Measurements from ENCODE around the gene HNRNPR. TPM values are rescaled to one million over a fixed set of nuclear protein-coding genes. Genes with fewer than 3 reads are reported as not detected.

The HNRNPR gene
- total and polyA plus RNA-seq, 2 donors (not counting 1 experiment from before 2014, with no cell fraction given) = 59.1 to 141 TPM

DNA sequence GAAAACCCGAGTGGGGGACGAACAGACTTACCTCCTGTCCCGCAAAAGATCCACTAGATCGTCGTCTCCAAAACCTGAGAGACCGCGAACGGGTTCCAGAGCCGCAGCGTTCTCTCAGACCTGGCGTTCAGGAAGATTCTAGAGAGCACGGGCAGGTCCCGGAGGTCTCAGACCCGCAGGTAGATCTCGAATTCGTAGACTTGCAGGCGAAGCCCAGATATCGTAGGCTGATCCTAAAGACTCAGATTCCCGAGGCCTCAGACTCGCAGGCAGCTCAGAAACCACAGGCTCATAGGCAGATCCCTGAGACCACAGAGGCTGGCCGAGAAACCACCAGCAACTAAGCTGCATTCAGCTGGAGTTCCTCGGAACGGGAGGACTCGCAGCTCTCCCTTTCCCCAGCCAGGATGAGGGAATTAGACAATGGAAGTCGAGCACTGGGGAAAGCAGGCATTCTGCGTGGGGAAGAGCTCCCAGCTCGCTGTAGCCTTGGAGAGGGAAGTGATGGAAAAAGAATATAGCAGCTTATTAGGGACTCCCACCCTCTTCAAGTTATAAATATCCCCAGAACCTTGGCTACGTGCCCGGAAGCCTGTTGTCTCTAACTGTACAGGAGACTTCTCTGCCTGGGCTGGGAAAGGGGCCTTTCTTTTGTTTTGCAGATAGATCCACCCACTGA lies 25.4 kb upstream of the HNRNPR start, which contains the start of gene ZNF436:
ZNF436 (minus strand) TSS at position 502 of the 679 bp plus-strand sequence. CDS start 1,831 bp downstream, outside the sequence.
- H3K27me3 ChIP-seq (ENCODE audit: control insufficient read depth, insufficient read depth, low read length) = no peaks in the 10 kb centered on the region
- H3K9ac ChIP-seq (ENCODE audit: insufficient read depth, low read length) = peak within 1 kb of the TSS; percentile 82
- H3K27ac ChIP-seq (ENCODE audit: insufficient read depth, low read length) = peak within 1 kb of the TSS; percentile 96
- H3K9me3 ChIP-seq (ENCODE audit: control insufficient read depth, insufficient read depth, low read depth, low read length) = no peaks in the 10 kb centered on the region
- H3K4me3 ChIP-seq (replicated peaks in 1 of 4; ENCODE audit: control extremely low read depth in 1 of 4, insufficient read depth in 1 of 4, low read depth in 3 of 4, low read length in 4 of 4) = peak within 1 kb of the TSS; percentile 90 to 100 (median 96)
- DNase-seq (ENCODE audit: low read depth in 2 of 2) = peak; percentile 87 to 91
- no peaks in the 10 kb centered on the region for H4K20me1 ChIP-seq (ENCODE audit: control insufficient read depth, extremely low read depth, insufficient read depth, low read length)
- peak within 1 kb of the TSS; percentile 99 for H2AFZ ChIP-seq (ENCODE audit: low read length)
- peaks cover 20% of the 10 kb centered on the region for H3K79me2 ChIP-seq (ENCODE audit: control insufficient read depth, insufficient read depth, low read length)
- no peak for TF ChIP-seq EZH2 (IDR thresholded peaks at IDR 0.05; ENCODE audit: low read length, missing control alignments)
- TF ChIP-seq, protein P1, sequence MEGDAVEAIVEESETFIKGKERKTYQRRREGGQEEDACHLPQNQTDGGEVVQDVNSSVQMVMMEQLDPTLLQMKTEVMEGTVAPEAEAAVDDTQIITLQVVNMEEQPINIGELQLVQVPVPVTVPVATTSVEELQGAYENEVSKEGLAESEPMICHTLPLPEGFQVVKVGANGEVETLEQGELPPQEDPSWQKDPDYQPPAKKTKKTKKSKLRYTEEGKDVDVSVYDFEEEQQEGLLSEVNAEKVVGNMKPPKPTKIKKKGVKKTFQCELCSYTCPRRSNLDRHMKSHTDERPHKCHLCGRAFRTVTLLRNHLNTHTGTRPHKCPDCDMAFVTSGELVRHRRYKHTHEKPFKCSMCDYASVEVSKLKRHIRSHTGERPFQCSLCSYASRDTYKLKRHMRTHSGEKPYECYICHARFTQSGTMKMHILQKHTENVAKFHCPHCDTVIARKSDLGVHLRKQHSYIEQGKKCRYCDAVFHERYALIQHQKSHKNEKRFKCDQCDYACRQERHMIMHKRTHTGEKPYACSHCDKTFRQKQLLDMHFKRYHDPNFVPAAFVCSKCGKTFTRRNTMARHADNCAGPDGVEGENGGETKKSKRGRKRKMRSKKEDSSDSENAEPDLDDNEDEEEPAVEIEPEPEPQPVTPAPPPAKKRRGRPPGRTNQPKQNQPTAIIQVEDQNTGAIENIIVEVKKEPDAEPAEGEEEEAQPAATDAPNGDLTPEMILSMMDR (conservative IDR thresholded peaks at IDR 0.05 in 1 of 2, IDR thresholded peaks at IDR 0.05 in 1 of 2; ENCODE audit: low read depth in 1 of 2, low read length in 2 of 2) = no peak
- H3K36me3 ChIP-seq (ENCODE audit: control insufficient read depth, insufficient read depth, low read length) = peaks cover 3% of the 10 kb centered on the region
- peaks cover 10% of the 10 kb centered on the region for H3K4me1 ChIP-seq (ENCODE audit: control insufficient read depth, extremely low read depth, insufficient read depth, low read length)
- H3K4me2 ChIP-seq (ENCODE audit: extremely low read depth, insufficient read depth, low read length) = peak within 1 kb of the TSS; percentile 100

DNA sequence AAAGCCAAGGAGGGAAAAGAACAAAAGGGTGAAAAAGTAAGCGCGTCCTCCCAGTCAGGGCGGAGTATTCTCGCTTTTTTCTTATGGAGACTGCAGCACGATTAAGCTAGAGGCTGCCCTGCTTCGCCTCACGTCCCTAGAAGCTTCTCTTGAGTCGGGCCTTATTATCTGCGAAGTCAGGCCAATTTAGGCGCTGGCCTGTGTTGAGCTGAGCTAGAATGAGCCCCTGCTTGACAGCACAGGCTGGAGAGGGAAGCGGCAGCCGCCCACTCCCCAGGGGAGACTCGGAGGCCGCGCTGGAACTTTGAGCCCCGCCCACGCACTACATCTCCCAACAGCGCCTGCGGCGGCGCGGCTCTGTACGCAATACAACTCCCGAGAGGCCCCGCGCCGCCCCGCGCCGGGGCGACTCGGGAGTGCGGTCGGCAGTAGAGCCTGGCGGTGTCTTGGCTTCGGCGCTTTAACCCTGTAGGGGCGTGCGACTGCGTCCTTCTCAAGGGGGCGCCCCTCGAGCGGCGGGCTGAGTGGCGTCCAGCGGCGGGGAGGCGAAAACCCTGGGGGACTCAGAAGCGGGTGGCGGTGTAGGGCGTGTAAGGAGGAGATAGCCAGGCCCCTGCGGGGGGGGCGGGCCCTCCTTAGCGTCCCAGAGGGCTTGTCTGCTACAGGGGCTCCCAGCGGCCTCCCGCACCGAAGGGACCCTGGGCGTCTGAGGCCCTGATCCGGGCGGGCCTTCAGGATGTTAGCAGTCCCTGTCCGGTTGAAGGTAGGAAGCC lies 24.7 kb upstream of the HNRNPR start:
- H3K27me3 ChIP-seq (ENCODE audit: control insufficient read depth, insufficient read depth, low read length) = no peaks in the 10 kb centered on the region
- peaks cover 20% of the 10 kb centered on the region for H3K79me2 ChIP-seq (ENCODE audit: control insufficient read depth, insufficient read depth, low read length)
- DNase-seq (ENCODE audit: low read depth in 2 of 2) = peak; percentile 88 to 91

More for the DNA sequence above, 24.7 kb upstream of the HNRNPR start:
- H3K9me3 ChIP-seq (ENCODE audit: control insufficient read depth, insufficient read depth, low read depth, low read length) = no peaks in the 10 kb centered on the region
- H3K4me2 ChIP-seq (ENCODE audit: extremely low read depth, insufficient read depth, low read length) = peak overlapping the region; percentile 100
- H3K27ac ChIP-seq (ENCODE audit: insufficient read depth, low read length) = peak overlapping the region; percentile 96
- no peaks in the 10 kb centered on the region for H4K20me1 ChIP-seq (ENCODE audit: control insufficient read depth, extremely low read depth, insufficient read depth, low read length)
- H3K4me1 ChIP-seq (ENCODE audit: control insufficient read depth, extremely low read depth, insufficient read depth, low read length) = peaks cover 10% of the 10 kb centered on the region
- peak overlapping the region; percentile 99 for H2AFZ ChIP-seq (ENCODE audit: low read length)
- no peak for TF ChIP-seq EZH2 (IDR thresholded peaks at IDR 0.05; ENCODE audit: low read length, missing control alignments)
- TF ChIP-seq, protein P1 (conservative IDR thresholded peaks at IDR 0.05 in 1 of 2, IDR thresholded peaks at IDR 0.05 in 1 of 2; ENCODE audit: low read depth in 1 of 2, low read length in 2 of 2) = no peak
- peak overlapping the region; percentile 90 to 100 (median 96) for H3K4me3 ChIP-seq (replicated peaks in 1 of 4; ENCODE audit: control extremely low read depth in 1 of 4, insufficient read depth in 1 of 4, low read depth in 3 of 4, low read length in 4 of 4)
- H3K9ac ChIP-seq (ENCODE audit: insufficient read depth, low read length) = peak overlapping the region; percentile 82
- peaks cover 3% of the 10 kb centered on the region for H3K36me3 ChIP-seq (ENCODE audit: control insufficient read depth, insufficient read depth, low read length)

Measured in fibroblast of lung (primary cell).